ENCODE data around the gene HNRNPA3.

GRCh38 chr2:177179227-177179626, 33.4 kb upstream of the HNRNPA3 start:
- no peak for TF ChIP-seq CTCF (optimal IDR thresholded peaks at IDR 0.05 in 1 of 3, IDR thresholded peaks at IDR 0.05 in 1 of 3, conservative IDR thresholded peaks at IDR 0.05 in 1 of 3; ENCODE audit: extremely low read depth in 1 of 3, insufficient read depth in 2 of 3, low read length in 3 of 3)
- no peak for TF ChIP-seq EZH2 (IDR thresholded peaks at IDR 0.05; ENCODE audit: low read length)
